ENCODE data around the gene MYT1. TPM values are rescaled to one million over a fixed set of nuclear protein-coding genes. Genes with fewer than 3 reads are reported as not detected.

MYT1 gene
- total RNA-seq (1 to 10 TPM in 1 of 2 donors, under 1 TPM in 1; under 0.01 to 6.5 TPM), polyA plus RNA-seq (under 1 TPM; 0.05 to 0.11 TPM)

- TF ChIP-seq CTCF (IDR thresholded peaks at IDR 0.05; ENCODE audit: low read depth, low read length, missing input control) (no peak), EGR1 (IDR thresholded peaks at IDR 0.05; ENCODE audit: low read depth in 2 of 2) (no peak)
- Histone ChIP-seq H3K27ac (ENCODE audit: low read depth in 1 of 2, low read length in 2 of 2) (no peak within 1 kb of the TSS), H3K9ac (ENCODE audit: low read depth in 1 of 2, low read length in 2 of 2) (no peak within 1 kb of the TSS), H3K4me1 (ENCODE audit: control insufficient read depth in 4 of 4, insufficient read depth in 4 of 4, low read length in 3 of 4) (no peaks in the 10 kb centered on the region), H3K4me3 (ENCODE audit: low read depth in 1 of 3, low read length in 3 of 3) (no peak within 1 kb of the TSS), H3K36me3 (ENCODE audit: control insufficient read depth in 4 of 4, insufficient read depth in 3 of 4, low read depth in 1 of 4, low read length in 3 of 4) (no peaks in the 10 kb centered on the region), H3K27me3 (ENCODE audit: control insufficient read depth in 4 of 4, insufficient read depth in 4 of 4, low read length in 3 of 4) (peaks cover 2 to 8% (median 4%) of the 10 kb centered on the region in 4 donors), H3K9me3 (ENCODE audit: control insufficient read depth in 4 of 4, low read length in 3 of 4) (no peaks in the 10 kb centered on the region)
- WGBS: 72% methylated on average over 21 of the region's 21 CpGs
- DNase-seq (ENCODE audit: low spot score): no peak
Observed at GRCh38 chr20:64164123-64164836, at the start of gene MYT1. Gene MYT1 (plus strand): TSS chr20:64164452. CDS start chr20:64198862, 34,410 bp downstream.

- H3K27ac ChIP-seq (ENCODE audit: low read depth in 1 of 2, low read length in 2 of 2): no peak overlapping the region
- H3K4me3 ChIP-seq (ENCODE audit: low read depth in 1 of 3, low read length in 3 of 3): no peak overlapping the region
- no peak overlapping the region for H3K9ac ChIP-seq (ENCODE audit: low read depth in 1 of 2, low read length in 2 of 2)
Observed at GRCh38 chr20:64115171-64115911, 48.9 kb upstream of the MYT1 start.

More at GRCh38 chr20:64115171-64115911, 48.9 kb upstream of the MYT1 start:
- Histone ChIP-seq H3K9me3 (ENCODE audit: control insufficient read depth in 4 of 4, low read length in 3 of 4) (no peaks in the 10 kb centered on the region), H3K36me3 (ENCODE audit: control insufficient read depth in 4 of 4, insufficient read depth in 3 of 4, low read depth in 1 of 4, low read length in 3 of 4) (no peaks in the 10 kb centered on the region), H3K27me3 (ENCODE audit: control insufficient read depth in 4 of 4, insufficient read depth in 4 of 4, low read length in 3 of 4) (no peaks in the 10 kb centered on the region), H3K4me1 (ENCODE audit: control insufficient read depth in 4 of 4, insufficient read depth in 4 of 4, low read length in 3 of 4) (peaks cover 0 to 3% (median under 1%) of the 10 kb centered on the region in 4 donors)
- no peak for DNase-seq (ENCODE audit: low spot score)
- 82% methylated on average over 14 of the region's 14 CpGs for WGBS
- no peak for TF ChIP-seq ZBTB33 (IDR thresholded peaks at IDR 0.05)
- no peak for TF ChIP-seq RXRA (IDR thresholded peaks at IDR 0.05)
- TF ChIP-seq MAX (IDR thresholded peaks at IDR 0.05): no peak
- no peak for TF ChIP-seq JUND (IDR thresholded peaks at IDR 0.05)
- TF ChIP-seq YY1 (IDR thresholded peaks at IDR 0.05): no peak
- TF ChIP-seq REST (IDR thresholded peaks at IDR 0.05): no peak
- no peak for TF ChIP-seq SP1 (IDR thresholded peaks at IDR 0.05)
- no peak for TF ChIP-seq CTCF (IDR thresholded peaks at IDR 0.05; ENCODE audit: low read depth, low read length, missing input control)
